IPS DF 4.7 (cell line): Measurements from ENCODE around the gene ATF7.
"Not testable (repeated sequence)": the region's sequence is repeated elsewhere in the genome, so short reads cannot be mapped to it uniquely, and the experiment has no call there.

Experiments
- DNase-seq: peaks from one replicate; pipeline ENCODE4 v3.0.0-alpha.2; 2013; ENCODE audit warnings: low spot score; ENCODE audit errors: extremely low read depth

Gene ATF7

DNA sequence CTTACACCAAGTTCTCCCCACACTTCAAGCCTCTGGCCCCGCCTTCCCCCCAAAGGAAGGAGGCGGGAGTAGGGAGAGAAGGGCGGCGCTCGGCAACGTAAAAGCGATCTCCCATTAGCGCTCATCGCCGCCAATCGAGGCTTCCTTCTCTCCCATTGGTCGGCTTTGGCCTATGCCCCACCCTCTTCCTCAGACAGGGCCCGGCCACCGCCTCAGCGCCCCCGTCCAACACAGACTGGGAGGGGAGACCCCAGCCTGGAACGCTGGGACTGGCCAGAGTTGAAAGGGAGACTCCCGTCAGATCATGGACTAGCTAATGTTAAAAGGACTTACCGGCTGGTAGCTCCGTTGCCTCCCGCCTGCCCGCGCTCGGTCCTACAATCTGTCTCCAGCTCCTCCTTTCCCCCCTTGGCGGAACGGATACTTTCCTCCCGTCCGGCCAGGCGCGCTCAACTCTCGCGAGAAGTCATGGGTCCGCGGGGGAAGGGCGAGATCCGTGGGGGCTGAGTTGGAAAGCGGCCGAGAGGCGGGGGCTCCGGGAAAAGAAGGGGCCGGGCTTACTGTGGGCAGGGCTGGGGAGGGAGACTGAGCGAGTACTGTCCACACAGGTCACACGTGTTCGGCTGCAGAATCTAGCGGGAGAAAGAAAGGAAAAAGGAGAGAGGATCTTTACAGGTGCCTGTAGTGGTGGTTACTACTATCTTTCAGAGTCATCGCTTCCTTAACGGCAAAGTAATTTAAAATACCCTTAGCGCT, at the start of gene ATF7:
TSS of gene ATF7 (minus strand) at position 437 of the 756 bp plus-strand sequence. CDS start 25,382 bp downstream, outside the sequence.
- peak; percentile 97 for DNase-seq

DNA sequence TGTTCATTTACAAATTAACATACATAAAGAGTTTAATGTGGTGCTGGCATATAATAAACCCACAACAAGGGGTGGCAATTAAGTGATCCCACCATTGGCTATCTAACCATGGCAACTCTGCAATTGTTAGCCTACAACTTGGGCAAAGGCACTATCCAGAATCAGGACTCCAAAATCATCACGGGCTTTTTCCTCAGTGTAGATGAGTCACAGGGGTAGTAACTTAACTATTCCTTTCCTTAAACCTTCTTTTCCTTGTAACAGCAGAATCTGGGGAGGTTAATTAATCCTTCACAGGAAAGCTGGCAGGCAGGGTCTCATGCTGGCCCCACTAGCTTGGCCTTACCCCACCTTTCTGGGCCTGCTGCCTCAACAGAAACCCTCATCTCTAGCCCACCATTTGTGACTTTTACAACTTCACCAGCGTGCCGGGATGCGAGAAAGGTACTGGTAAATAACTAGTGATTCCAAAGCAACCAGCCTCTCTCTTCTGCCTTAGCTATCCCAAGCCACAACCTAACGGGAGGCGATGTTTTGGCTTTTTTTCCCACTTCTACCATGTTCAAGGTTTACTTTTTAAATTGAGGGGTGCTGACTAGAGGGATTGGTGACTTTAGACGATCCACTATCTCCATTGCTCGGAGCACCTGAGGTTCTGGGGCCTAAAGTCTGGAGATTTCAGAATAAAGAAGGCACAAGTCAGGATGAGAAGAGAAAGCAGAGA, 49.0 kb upstream of the ATF7 start:
- DNase-seq = no peak

DNA sequence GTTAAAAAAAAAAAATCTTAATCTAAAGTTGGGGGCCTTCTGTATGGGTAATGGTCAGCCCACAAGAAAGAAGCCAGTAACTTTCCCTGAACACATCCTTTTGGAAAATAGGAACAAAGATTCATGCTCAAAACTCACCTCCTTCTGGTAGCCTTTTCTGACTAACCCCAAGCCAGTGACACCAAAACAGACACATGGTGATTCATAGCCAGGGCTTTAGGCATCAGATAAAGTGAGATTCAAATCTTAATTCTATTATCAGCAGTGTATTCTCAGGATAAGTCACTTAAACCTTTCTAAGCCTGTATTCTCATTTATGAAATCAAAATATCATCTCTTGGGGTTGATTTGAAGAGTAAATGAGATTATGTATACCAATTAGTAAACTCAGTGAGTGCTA, 44.8 kb upstream of the ATF7 start:
- no peak for DNase-seq

DNA sequence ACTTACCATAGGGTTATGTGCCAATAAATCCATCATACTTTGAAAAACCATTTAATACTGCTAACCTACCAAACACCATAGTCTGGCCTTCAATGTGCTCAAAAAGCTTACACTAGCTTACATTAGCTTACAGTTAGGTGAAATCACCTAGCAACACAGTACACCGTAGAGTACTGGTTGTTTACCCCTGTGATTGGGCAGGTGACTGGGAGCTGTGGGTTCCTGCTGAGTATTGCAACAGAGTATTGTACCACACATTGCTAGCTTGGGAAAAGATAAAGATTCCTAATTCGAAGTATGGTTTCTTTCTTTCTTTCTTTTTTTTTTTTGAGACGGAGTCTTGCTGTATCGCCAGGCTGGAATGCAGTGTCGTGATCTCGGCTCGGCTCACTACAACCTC, 44.1 kb upstream of the ATF7 start:
- DNase-seq = no peak

DNA sequence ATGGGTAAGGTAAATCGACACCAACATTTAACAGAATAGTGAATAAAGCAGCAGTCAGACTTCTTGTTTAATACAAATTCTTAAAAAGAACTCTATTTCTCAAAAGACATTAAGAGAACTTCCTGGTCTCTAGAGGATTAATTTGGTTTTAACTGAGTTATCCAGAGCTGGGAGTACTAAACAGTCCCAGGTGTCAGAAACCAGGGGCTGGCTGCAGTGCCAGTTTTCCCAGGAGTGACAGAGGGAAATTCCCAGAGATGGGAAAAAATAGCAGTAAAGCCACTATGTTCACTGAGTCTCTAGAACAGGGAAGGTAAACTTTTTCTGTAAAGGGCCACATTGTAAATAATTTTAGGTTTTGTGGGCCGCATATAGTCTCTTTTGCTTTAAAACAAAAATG, 40.9 kb upstream of the ATF7 start:
- no peak for DNase-seq

DNA sequence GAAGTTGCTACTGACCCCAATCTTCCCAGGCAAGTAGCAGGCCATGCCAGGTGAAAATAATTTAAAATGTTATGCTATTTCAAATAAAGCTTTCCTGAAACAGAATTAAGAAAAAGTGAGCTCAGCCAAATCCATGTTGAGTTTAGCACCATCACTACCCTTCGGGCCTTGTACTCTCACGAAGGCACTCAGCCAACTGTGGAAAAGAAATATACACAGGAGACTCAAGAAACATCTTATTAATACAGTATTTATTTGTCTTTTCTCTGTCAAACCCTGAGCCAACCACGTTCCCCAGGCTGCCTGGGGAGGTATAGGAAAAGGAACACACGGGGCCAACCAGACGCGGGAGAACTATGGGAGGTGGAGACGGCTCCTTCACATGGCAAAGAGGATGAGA, 38.8 kb upstream of the ATF7 start:
- DNase-seq = no peak

DNA sequence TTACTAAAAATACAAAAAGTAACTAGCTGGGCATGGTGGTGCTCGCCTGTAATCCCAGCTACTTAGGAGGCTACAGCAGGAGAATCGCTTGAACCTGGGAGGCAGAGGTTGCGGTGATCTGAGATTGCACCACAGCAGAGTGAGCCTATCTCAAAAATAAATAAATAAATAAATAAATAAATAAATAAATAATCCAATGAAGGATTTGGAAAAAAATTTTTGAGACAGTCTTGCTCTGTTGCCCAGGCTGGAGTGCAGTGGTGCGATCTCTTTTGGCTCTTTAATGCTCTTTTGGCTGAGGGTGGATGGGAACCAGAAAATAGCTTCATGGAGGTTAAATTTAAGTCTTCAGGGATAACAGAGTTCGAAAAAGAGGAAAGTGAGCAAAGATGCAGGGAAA, 38.0 kb upstream of the ATF7 start:
- DNase-seq = no peak

DNA sequence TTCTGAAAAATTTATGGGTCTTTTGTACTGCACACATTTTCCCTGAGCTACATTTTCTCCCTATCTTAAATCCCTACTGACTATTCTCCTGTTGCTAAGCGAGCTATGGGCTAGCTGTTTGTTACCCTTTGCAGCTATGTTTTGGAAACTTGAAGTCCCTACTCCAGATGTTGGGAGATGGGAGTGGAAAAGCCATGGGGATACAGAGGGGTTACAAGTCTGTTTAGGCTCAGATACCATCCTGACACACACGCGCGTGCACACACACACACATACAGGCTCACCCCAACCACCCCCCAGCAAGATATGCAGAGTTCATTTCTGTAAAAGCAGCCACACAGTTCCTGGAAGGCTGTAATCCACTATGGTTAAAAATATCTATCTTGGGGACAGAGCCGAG, 33.9 kb upstream of the ATF7 start:
- DNase-seq = no peak

DNA sequence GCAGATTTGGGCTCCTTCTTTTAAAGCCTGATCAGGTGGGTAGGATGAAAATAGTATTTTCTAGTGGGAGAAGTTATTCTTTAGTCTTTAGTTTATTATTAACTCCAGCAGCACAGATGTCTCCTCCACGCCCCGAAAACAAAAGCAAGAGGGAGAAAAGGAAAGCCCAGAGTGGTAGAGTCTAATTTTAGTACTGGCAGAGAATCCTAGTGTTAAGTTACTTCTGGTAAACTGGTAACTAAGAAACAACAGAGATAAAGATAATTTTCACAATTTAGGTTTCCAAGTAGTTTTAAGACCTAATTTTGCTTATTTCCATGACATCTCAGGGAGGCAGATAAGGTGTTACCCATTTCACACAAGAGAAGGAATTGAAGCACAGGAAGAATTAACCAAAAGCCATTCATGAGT, 33.4 kb upstream of the ATF7 start:
- no peak for DNase-seq

DNA sequence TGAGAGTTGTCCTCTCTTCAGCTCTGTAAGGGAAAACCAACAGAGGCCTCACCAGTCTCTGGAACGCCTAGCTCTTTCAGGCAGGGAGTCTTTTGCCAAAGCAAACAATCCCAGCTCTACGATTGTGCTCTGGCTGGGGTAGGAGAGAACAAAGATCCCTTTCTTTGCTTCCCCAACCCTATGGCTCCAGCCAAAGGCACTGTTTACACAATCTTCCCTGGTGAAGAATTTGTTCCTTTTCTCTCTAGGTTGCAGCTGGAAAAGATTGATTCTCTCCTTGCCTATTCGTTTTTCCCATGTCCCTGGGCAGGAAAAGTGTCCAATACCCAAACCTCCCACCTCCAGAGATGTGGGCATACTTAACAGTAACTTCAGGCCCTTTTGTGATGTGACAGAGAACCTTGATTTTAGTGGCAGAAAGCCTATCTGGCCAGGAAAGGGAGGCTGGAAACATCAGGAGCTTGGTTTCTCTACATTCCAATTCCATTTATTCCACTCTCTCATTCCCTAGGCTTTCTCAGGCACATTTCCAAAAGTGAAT, 32.9 kb upstream of the ATF7 start:
- DNase-seq = no peak

DNA sequence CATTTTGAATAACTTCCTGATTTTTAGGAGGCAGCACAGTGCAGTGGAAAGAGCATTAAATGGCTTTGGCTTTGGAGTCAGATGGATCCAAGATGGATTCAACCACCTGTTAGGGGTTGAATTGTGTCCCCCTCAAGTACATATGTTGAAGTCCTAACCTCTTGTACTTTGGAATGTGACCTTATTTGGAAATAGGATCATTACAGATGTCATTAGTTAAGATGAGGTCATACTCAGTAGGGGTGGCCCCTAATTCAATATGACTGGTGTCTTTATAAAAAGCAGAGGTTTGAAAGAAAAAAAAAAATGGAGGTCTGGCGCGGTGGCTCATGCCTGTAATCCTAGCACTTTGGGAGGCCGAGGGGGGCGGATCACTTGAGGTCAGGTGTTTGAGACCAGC, 30.9 kb upstream of the ATF7 start:
- DNase-seq = no peak

DNA sequence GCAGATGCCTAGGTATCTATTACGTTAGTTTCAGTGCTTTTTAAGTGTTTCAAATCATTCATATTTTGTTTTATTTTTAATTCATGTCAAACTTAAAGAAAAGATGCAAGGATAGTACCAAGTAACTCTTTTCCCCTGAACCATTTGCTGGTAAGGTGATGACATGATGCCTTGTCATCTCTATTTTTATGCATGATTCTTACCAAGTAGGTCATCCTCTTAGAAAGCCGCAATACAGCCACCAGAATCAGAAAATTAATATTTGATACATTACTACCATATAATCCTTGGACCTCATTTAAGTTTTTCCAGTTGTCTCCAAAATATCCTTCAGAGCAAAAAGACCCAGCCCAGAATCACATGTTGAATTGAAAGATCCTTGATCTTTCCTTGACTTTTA, 27.4 kb upstream of the ATF7 start:
- DNase-seq = no peak

DNA sequence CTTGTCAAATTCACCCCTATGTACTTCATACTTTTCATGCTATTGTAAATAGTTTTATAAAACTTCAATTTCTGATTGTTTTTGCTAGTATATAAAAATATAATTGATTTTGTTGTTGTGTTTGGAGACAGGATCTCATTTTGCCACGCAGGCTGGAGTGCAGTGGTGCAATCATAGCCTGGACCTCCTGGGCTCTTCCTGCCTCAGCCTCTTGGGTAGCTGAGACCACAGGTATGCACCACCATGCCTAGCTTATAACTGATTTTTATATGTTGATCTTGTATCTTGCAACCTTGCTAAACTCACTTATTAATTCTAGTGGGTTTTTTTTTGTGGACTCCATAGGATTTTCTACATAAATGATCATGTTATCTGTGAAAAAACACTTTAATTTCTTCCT, 26.2 kb upstream of the ATF7 start:
- DNase-seq = no peak

DNA sequence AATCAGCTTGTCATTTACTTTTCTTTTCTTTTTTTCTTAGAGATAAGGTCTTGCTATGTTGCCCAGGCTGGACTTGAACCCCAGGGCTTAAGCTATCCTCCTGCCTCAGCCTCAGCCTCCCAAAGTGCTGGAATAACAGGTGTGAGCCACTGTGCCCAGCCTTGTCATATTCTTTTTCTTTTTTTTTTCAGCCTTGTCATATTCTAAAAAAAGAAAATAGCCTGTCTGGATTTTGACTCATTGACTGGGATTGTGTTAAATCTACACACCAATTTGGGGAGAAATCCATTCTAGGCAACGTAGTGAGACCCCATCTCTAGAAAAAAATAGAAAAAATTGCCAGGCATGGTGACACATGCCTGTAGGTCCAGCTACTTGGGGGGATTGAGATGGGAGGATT, 25.6 kb upstream of the ATF7 start:
- DNase-seq = no peak

DNA sequence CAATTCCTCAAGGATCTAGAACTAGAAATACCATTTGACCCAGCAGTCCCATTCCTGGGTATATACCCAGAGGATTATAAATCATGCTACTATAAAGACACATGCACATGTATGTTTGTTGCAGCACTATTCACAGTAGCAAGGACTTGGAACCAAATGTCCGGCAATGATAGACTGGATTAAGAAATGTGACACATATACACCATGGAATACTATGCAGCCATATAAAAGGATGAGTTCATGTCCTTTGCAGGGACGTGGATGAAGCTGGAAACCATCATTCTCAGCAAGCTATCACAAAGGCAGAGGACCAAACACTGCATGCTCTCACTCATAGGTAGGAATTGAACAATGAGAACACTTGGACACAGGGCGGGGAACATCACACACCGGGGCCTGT, 20.1 kb upstream of the ATF7 start:
- not testable (repeated sequence) for DNase-seq

DNA sequence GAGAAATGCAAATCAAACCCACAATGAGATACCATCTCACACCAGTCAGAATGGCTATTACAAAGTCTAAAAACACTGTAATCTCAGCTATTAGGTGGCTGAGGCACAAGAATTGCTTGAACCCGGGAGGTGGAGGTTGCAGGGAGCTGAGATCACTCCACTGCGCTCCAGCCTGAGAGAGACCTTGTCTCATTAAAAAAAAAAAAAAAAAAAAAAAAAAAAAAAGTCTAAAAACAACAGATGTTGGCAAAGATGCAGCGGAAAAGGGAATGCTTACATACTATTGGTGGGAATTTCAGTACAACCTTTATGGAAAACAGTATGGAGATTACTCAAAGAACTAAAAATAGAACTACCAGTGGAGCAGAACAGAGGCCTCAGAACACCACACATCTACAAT, 19.0 kb upstream of the ATF7 start:
- DNase-seq = no peak

DNA sequence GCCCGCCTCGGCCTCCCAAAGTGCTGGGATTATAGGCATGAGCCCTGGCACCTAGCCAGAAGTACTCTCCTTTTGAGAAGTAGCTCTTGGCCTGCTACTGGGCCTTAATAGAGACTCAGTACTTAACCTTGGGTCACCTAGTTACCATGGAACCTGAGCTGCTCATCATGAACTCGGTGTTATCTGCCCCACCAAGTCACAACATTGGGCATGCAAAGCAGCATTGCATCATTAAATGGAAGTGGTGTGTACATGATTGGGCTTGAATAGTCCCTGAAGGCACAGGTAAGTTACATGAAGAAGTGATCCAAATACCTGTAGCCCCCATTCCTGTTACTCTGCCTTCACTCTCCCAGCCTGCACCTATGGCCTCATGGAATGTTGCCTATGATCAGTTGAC, 18.0 kb upstream of the ATF7 start:
- no peak for DNase-seq

DNA sequence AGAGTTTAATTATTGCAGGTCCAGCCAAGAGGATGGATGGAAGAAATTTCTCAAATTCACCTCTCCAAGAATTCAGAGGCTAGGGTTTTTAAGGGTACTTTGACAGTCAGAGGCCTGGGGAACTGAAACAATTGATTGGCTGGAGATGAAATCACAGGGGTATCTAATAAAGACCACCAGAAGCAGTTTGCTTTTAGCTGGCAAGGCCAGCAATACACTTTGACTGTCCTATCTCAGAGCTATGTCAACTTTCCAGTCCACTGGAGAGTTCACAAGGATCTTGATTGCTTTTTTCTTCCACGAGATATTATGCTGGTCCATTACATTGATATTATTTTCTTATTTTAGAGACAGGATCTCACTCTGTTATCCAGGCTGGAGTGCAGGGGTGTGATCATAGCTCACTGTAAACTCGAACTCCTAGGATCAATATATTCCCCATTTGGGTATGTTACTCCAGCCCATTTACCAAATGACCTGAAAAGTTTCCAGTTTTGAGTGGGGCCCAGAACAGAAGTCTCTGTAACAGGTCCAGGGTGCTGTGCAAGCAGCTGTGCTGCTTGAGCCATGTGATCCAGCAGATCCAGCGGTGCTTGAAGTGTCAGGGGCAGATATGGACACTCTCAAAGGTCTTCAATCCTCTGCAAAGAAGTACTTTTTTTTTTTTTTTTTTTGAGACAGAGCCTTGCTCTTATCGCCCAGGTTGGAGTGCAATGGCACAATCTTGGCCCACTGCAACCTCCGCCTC, 17.2 kb upstream of the ATF7 start:
- no peak for DNase-seq

DNA sequence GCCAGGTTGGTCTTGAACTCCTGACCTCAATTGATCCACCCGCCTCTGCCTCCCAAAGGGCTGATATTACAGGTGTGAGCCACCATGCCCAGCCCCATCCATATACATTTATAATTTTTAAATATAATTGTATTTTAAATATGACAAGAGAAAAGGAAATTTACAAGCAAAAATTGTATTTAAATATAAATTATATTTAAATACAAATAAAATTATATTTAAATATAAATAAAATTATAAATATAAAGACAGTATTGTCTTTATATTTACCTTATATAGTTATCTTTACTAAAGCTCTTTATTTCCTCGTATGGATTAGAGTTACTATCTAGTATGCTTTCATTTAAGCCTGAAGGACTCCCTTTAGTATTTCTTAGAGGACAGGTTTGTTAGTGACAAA, 11.9 kb upstream of the ATF7 start:
- DNase-seq = no peak

DNA sequence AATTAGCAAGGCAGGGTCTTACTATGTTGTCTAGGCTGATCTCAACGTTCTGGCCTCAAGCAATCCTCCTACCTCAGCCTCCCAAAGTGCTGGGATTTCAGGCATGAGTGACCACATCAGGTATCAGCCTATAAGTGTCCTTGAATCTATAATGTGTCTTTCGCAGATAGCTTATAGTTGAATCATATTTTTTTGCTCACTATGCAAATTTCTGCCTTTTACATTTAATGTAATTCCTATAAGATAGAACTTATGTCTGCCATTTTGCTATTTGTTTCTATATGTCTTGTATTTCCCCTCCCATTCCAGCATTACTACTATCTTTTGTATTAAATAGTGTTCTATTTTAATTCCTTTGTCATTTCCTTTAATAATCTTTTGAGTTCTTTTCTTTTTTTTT, 10.5 kb upstream of the ATF7 start:
- DNase-seq = no peak

DNA sequence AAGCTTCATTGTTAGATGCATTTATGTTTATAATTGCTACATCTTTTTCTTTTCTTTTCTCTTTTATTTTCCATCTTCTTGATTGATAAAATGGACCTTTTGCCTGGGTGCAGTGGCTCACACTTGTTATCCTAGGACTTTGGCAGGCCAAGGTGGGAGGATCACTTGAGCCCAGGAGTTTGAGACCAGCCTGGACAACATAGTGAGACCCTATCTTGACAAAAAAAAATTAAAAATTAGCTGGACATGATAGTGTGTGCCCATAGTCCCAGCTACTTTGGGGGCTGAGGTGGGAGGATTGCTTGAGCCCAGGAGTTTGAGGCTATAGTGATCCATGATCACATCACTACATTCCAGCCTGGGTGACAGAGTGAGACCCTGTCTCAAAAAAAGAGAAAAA, 9.5 kb upstream of the ATF7 start:
- DNase-seq = not testable (repeated sequence)

DNA sequence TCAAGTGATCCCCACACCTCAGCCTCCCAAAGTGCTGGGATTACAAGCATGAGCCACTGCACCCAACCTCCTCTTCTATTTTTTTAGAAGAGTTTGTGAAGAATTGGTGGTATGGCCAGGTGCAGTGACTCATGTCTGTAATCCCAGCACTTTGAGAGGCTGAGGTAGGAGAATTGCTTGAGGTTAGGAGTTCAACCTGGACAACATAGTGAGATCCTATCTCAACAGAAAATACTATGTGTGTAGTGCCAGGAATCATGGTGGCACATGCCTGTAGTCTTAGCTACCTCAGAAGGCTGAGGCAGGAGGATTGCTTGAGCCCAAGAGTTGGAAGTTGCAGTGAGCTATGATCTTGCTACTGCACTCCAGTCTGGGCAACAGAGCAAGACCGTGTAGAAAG, 5.5 kb upstream of the ATF7 start:
- DNase-seq = no peak
